ENCODE measurements around the gene PSMB3.

DNA sequence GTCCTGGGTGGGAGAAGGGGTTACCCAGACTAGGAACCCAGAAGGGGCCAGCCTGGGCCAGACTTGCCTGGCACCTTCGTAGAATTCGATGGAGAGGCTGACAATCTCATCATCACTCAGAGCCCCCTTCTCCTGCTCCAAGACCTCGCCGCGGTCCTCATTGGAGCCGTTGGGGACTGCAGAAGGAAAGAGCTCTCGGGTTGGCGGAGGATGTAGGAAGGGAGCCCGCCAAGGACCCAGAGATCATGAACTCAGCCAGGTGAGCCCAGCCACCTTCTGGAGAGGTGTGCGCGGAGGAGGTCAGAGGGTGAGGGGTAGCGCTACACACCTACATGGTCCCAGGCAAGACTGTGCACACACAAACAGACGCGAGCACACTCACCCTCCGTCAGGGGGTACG is 13.9 kb upstream of the PSMB3 start:
- TF ChIP-seq BCL11A (tag by site-specific recombination; IDR thresholded peaks at IDR 0.05; ENCODE audit: low read depth) (no peak), CTCF (tag by site-specific recombination; IDR thresholded peaks at IDR 0.05) (no peak), ZNF311 (tag by site-specific recombination; IDR thresholded peaks at IDR 0.05; ENCODE audit: borderline replicate concordance) (no peak), ZNF529 (tag by site-specific recombination; IDR thresholded peaks at IDR 0.05; ENCODE audit: insufficient replicate concordance) (no peak), ZNF660 (tag by site-specific recombination; IDR thresholded peaks at IDR 0.05) (no peak), OVOL3 (tag by site-specific recombination; IDR thresholded peaks at IDR 0.05) (no peak), ZNF548 (tag by site-specific recombination; IDR thresholded peaks at IDR 0.05) (no peak), REST (tag by site-specific recombination; IDR thresholded peaks at IDR 0.05) (no peak), ZNF510 (tag by site-specific recombination; IDR thresholded peaks at IDR 0.05; ENCODE audit: insufficient replicate concordance) (no peak), ZNF18 (tag by site-specific recombination; IDR thresholded peaks at IDR 0.05) (no peak), SETDB1 (IDR thresholded peaks at IDR 0.05; ENCODE audit: insufficient read length, low read length) (no peak)
- TF ChIP-seq, protein P1, sequence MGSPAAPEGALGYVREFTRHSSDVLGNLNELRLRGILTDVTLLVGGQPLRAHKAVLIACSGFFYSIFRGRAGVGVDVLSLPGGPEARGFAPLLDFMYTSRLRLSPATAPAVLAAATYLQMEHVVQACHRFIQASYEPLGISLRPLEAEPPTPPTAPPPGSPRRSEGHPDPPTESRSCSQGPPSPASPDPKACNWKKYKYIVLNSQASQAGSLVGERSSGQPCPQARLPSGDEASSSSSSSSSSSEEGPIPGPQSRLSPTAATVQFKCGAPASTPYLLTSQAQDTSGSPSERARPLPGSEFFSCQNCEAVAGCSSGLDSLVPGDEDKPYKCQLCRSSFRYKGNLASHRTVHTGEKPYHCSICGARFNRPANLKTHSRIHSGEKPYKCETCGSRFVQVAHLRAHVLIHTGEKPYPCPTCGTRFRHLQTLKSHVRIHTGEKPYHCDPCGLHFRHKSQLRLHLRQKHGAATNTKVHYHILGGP (tag by site-specific recombination; IDR thresholded peaks at IDR 0.05), result no peak

Data from HEK293 (cell line).